ENCODE measurements around the gene GBA2.

The GBA2 gene

DNA sequence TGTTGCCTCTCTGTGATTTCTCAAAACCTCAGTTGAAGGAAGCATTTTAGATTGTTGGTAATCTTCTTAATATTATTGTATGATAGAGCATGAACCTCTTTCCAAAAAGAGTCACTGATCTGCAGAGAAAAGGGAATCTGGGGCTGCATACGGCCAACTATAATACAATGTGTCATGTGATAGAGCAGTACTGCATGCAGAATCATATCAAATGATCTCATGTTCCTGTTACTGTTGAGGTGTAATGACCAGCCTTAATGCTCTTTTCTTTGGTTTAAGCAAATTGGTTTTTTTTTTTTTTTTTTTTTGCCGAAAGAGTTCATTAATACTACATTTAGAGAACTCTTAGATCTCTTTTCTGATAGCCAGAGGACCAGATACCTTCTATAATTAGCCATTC is 18.0 kb upstream of the GBA2 start:
- DNase-seq (ENCODE audit: low spot score): no peak

DNA sequence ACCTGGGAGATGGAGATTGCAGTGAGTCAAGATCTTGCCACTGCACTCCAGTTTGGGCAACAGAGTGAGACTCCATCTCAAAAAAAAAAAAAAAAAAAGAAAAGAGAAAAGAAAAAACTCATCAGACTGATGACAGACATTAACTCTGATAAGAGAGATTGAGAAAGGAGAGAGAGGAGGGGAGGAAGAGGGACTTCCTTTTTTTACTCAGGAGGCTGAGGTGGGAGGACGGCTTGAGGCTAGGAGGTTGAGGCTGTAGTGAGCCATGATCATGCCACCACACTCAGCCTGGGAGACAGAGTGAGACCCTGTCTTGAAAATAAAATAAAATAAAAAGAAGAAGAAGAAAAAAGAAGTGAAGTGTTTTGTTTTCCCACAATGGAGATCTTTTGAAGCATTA is 14.8 kb upstream of the GBA2 start:
- DNase-seq (ENCODE audit: low spot score): no peak

- DNase-seq (ENCODE audit: low spot score): no peak
Observed at GRCh38 chr9:35763181-35763580, 14.2 kb upstream of the GBA2 start.

GRCh38 chr9:35760651-35761050 is 11.6 kb upstream of the GBA2 start:
- no peak for DNase-seq (ENCODE audit: low spot score)

GRCh38 chr9:35759795-35760194 is 10.8 kb upstream of the GBA2 start:
- DNase-seq (ENCODE audit: low spot score): no peak

DNA sequence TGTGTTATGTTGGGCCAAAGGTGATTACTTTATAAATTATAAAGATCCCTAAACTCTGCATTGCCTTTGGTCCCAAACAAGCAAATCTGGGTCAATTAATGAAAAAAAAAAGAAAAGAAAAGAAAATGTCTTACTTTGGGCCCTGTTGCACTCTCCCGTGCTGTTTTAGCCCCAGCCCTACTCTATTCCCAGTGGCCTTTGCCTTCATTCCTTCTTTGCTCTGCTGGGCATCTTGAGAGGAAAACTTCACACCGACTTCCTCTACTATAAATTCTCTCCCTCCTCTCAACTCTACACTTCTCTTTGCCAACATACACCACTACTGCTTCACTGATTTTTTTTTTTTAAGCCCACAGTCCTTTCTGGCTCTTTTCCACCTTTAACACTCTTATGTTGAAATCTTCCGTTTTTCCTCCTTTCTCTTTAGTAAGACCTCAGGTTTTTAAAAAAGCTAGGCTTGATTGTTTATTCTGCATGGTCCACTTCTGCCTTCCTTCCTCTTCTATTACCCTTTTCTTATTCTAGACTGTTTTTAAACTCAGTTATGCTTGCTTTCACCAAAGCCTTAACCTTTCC is 9.5 kb upstream of the GBA2 start:
- DNase-seq (ENCODE audit: low spot score): no peak

- no peak for DNase-seq (ENCODE audit: low spot score)
Observed at GRCh38 chr9:35757892-35758275, 8.9 kb upstream of the GBA2 start.

- DNase-seq (ENCODE audit: low spot score): no peak
Observed at GRCh38 chr9:35757226-35757891, 8.3 kb upstream of the GBA2 start.

DNA sequence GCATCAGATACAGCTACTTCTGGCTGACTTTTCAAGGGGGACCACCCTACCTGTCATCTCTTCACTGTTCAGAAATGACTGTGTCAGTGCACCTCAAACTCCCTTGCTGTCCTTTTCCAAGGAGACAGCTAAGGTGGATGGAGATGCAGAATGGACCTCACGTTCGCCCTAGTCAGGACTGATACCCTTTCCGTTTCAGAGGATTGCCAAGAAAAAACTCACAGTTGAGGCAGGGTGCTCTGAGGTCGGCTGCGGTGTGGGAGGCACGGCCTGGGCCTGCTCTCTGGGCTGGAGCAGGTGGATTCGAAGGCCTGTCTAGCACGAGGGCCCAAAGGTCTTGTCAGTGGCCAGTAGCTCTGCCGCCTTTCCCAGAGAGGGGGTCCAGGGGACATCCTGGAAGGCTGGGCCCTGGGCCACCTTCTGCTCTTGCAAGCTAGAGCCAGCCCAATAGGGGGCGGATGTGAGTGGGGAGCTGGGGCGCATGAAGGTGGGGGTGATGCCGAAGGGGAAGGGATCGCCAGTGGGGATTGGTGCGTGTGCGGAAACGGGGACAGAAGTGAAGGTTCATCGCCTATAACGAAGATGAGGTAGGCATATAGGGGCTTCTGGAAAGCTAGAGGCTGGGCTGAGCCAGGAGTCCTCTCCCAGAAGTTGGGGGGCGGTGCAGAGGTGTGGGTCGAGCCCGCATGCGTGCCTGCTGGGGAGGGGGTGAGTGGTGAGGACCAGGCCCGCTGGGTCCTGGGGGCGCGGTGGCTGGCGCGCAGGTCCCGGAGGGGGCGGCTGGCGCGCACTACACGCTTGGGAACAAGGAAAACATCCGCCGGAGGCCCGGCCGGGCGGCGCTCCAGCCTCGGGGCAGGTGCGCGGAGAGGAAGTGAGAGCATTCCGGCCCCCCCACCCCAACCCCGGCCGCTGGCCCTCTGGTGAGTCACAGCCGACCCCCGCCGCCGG is 7.5 kb upstream of the GBA2 start:
- DNase-seq (ENCODE audit: low spot score): peak; percentile 77

DNA sequence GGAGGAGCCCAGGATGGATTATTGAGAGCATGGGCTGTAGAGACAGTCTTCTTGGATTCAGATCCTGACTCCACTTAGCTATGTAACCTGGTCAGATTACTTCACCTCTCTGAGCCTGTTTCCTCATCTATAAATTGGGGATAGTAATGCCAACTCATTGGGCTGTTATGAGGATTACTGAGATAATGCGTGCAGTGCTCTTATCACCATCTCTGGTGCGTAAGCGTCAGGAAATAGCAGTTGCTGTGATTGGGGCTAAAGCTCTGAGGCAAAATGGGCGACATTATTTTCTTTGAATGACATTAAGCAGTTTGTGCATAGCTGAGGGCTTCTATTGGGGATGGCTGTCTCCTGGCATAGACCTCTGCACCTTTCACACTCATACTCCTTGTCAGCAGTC is 6.0 kb upstream of the GBA2 start:
- no peak for DNase-seq (ENCODE audit: low spot score)

- no peak for DNase-seq (ENCODE audit: low spot score)
Observed at GRCh38 chr9:35754264-35754663, 5.2 kb upstream of the GBA2 start, which contains the start of gene MSMP. Gene MSMP, minus strand, starts transcription at chr9:35754276. Its CDS starts 147 bp downstream, at chr9:35754129.

DNA sequence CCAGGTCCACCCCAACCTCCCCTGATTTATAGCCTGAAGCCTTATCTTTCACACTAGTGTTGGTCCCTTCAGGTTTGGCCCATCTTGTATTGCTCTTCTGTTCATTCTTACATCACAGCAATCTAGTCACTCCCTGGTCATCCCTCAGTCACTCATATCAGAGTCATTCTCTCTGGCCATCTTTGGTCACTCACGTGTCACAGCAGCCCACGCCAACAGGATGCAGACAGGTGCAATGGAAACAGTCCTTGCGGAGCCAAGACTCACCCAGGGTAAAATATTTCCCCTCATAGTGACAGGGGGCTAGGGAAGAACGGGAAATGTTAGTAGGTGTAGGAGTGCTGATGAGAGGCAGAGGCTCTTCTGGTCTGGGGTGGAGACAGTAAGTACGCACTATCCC is 4.4 kb upstream of the GBA2 start:
- DNase-seq (ENCODE audit: low spot score): no peak

GRCh38 chr9:35750256-35750531 is 1.2 kb upstream of the GBA2 start:
- no peak for DNase-seq (ENCODE audit: low spot score)

GRCh38 chr9:35749515-35750255 is 657 bp upstream of the GBA2 start:
- peak; percentile 51 for DNase-seq (ENCODE audit: low spot score)

GRCh38 chr9:35748242-35748857 is 678 bp downstream of the GBA2 start:
- no peak for DNase-seq (ENCODE audit: low spot score)

DNA sequence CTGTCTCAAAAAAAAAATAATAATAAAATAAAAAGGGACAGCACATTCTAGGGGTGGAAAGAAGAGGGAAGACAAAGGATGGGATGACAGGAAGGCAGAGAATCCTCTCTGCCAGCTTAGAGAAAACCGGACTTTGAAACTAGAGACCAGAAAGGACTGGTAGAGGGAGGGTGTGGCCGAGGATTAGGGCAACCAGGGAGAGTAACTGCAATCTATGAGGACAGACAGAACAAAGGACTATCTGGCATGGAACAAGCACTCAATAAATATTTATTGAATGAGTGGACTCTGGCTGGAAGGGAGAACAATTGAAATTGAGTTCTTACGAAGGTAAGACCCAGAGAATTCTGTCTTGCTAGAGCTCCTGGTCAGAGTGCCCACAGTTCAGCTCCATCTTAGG is 2.4 kb downstream of the GBA2 start:
- no peak for DNase-seq (ENCODE audit: low spot score)

GRCh38 chr9:35745569-35745968 is 3.5 kb downstream of the GBA2 start:
- no peak for DNase-seq (ENCODE audit: low spot score)

- DNase-seq (ENCODE audit: low spot score): no peak
Observed at GRCh38 chr9:35743880-35744518, 5.0 kb downstream of the GBA2 start.

DNA sequence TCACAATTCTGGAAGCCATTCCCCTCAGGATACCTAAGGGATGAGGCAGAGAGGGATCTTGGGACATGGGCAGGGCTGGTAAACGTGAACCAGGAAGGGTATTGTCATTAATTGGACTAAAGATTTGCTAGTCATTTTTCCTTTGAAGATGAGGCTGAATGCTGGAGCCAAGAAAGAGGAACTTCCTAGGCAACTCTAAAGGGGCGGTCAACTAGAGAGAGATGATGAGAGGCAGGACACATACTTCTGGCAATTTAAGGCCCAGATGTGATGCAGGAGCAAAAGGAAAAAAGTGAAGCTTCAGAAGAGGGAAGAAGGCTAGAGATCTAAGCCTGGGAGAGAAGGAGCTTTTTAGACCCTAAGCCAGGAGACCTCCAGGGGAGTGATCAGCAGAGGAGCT is 5.6 kb downstream of the GBA2 start:
- DNase-seq (ENCODE audit: low spot score): no peak

DNA sequence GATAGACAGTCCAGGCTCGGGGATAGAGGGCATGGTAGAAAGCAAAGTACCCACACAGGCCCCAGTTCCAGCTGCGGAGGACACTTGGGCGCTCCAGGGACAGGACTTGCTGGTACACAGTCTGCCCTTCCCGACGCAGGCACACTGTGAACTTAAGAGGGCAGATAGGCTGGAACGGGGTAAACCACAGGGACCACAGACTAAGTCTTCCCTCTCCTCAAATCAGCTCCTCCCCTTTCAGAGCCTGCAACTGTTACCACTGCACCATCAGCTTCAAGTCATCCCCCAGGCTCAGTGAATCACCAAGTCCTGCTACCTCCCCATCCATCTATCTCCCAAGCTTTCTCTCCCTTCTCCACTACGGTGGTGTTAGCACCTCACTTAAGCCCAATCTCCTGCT is 7.3 kb downstream of the GBA2 start:
- DNase-seq (ENCODE audit: low spot score): no peak

DNA sequence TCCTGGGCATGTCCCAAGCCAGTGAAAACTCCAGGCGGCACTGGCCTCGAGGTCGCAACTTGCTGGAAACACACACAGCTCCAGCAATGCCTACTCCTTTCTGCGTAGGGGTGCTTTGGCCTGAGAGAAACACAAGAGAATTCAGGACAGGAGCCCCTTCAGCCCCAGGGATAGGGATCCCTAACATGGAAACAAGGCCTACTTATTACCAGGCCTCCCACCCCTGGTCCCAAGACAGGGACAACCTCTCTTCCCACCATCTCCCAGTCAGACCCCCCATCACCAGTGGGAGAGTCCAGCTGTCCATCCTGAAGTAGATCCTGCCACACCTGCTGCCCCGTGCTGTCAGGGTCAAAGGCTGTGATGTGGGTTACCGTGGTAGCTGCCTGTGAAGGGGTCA is 8.8 kb downstream of the GBA2 start:
- DNase-seq (ENCODE audit: low spot score): no peak

- no peak for DNase-seq (ENCODE audit: low spot score)
Observed at GRCh38 chr9:35738924-35739323, 10.1 kb downstream of the GBA2 start.

Measured in CD4-positive, alpha-beta T cell treated with Interleukin-2 at 100 ng/mL for 4 hours (primary cell).